ENCODE data around the gene SHMT2.

Gene SHMT2

GRCh38 chr12:57250541-57250940 is 21.0 kb downstream of the SHMT2 start:
- TF ChIP-seq POLR2AphosphoS5 (IDR thresholded peaks at IDR 0.05; ENCODE audit: low read depth, low read length) (no peak), SIN3A (IDR thresholded peaks at IDR 0.05; ENCODE audit: borderline replicate concordance, insufficient read depth, low read length) (no peak), FOXP2 (optimal IDR thresholded peaks at IDR 0.05; ENCODE audit: borderline replicate concordance, extremely low read depth, extremely low read length, insufficient read depth) (no peak), TAF1 (IDR thresholded peaks at IDR 0.05; ENCODE audit: borderline replicate concordance, insufficient read depth, low read length) (no peak)
- TF ChIP-seq, protein P1, sequence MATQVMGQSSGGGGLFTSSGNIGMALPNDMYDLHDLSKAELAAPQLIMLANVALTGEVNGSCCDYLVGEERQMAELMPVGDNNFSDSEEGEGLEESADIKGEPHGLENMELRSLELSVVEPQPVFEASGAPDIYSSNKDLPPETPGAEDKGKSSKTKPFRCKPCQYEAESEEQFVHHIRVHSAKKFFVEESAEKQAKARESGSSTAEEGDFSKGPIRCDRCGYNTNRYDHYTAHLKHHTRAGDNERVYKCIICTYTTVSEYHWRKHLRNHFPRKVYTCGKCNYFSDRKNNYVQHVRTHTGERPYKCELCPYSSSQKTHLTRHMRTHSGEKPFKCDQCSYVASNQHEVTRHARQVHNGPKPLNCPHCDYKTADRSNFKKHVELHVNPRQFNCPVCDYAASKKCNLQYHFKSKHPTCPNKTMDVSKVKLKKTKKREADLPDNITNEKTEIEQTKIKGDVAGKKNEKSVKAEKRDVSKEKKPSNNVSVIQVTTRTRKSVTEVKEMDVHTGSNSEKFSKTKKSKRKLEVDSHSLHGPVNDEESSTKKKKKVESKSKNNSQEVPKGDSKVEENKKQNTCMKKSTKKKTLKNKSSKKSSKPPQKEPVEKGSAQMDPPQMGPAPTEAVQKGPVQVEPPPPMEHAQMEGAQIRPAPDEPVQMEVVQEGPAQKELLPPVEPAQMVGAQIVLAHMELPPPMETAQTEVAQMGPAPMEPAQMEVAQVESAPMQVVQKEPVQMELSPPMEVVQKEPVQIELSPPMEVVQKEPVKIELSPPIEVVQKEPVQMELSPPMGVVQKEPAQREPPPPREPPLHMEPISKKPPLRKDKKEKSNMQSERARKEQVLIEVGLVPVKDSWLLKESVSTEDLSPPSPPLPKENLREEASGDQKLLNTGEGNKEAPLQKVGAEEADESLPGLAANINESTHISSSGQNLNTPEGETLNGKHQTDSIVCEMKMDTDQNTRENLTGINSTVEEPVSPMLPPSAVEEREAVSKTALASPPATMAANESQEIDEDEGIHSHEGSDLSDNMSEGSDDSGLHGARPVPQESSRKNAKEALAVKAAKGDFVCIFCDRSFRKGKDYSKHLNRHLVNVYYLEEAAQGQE (IDR thresholded peaks at IDR 0.05; ENCODE audit: insufficient read depth in 1 of 2, low read depth in 2 of 2, low read length in 2 of 2): no peak

DNA sequence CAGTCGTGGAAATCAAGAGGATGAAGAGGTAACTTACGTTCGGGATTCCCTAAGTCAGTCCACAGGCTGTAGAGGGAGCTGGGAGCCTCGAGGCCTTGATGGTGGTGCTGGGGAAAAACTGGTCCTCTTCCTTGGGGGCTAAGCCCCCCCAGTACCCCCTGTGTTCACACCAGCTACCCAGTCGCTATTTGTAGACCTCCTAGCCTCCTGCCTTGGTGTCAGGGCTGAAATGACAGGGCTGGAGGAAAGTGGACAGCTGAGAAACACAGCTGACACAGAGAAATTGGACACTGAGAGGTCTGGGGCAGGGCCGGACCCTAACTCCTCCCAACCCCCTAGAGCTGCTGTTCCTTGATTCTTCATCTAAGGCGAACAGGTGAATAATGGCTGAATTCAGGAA is 21.4 kb downstream of the SHMT2 start, which contains the start of gene STAC3:
STAC3 (minus strand) TSS at position 232 of the 400 bp plus-strand sequence. CDS start 1,551 bp downstream, outside the sequence.
- TF ChIP-seq SIN3A (IDR thresholded peaks at IDR 0.05; ENCODE audit: borderline replicate concordance, insufficient read depth, low read length) (no peak), FOXP2 (optimal IDR thresholded peaks at IDR 0.05; ENCODE audit: borderline replicate concordance, extremely low read depth, extremely low read length, insufficient read depth) (no peak), TAF1 (IDR thresholded peaks at IDR 0.05; ENCODE audit: borderline replicate concordance, insufficient read depth, low read length) (no peak)

DNA sequence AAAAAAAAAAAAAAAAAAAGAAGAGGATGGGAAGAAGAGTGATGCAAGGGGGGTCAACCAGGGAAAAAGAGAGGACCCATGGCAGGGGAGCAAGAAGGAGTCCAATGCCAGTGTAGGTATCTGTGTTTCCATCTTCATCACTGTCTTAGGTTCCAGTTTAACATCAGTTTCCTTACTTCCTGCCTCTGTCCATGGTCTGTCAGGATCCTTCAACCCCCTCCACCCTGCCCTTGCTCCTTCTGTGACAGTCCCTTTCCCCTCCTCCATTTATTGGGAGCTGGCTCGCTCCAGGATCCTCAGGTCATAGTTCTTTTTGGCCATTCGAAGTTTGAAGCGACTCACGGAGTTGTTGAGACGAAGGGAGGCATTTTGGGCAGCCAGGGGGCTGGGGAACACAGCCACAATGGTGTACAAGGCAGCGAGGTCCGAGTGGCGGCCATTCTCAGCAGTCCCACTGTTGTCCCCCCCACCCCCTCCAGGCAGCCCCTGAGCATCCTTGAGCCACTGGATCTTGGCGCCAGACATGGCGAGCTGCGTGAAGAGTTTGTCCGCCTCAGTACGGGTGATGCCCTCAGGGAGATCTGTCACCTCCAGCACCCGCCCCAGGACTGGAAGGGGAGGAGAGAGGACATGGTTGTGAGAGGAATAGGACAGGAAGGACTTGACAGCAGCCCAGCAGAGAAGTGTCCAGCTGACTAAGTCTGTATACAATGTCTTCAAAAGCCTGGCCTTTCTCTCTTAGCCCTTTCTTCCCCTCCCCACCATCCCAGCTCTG is 25.2 kb downstream of the SHMT2 start:
- TF ChIP-seq FOXP2 (optimal IDR thresholded peaks at IDR 0.05; ENCODE audit: borderline replicate concordance, extremely low read depth, extremely low read length, insufficient read depth): no peak
- TF ChIP-seq, protein P1 (IDR thresholded peaks at IDR 0.05; ENCODE audit: insufficient read depth in 1 of 2, low read depth in 2 of 2, low read length in 2 of 2): peak; percentile 68 to 84; a peak in 3 of 4 replicates
- no peak for TF ChIP-seq SIN3A (IDR thresholded peaks at IDR 0.05; ENCODE audit: borderline replicate concordance, insufficient read depth, low read length)
- TF ChIP-seq TAF1 (IDR thresholded peaks at IDR 0.05; ENCODE audit: borderline replicate concordance, insufficient read depth, low read length): no peak

- TF ChIP-seq SIN3A (IDR thresholded peaks at IDR 0.05; ENCODE audit: borderline replicate concordance, insufficient read depth, low read length): no peak
- TF ChIP-seq TAF1 (IDR thresholded peaks at IDR 0.05; ENCODE audit: borderline replicate concordance, insufficient read depth, low read length): no peak
- TF ChIP-seq POLR2AphosphoS5 (IDR thresholded peaks at IDR 0.05; ENCODE audit: low read depth, low read length): no peak
- TF ChIP-seq, protein P1 (IDR thresholded peaks at IDR 0.05; ENCODE audit: insufficient read depth in 1 of 2, low read depth in 2 of 2, low read length in 2 of 2): no peak
- no peak for TF ChIP-seq FOXP2 (optimal IDR thresholded peaks at IDR 0.05; ENCODE audit: borderline replicate concordance, extremely low read depth, extremely low read length, insufficient read depth)
These were observed 26.4 kb downstream of the SHMT2 start for GRCh38 chr12:57255916-57256315.

GRCh38 chr12:57258977-57259970 is 29.8 kb downstream of the SHMT2 start:
- TF ChIP-seq SIN3A (IDR thresholded peaks at IDR 0.05; ENCODE audit: borderline replicate concordance, insufficient read depth, low read length) (no peak), FOXP2 (optimal IDR thresholded peaks at IDR 0.05; ENCODE audit: borderline replicate concordance, extremely low read depth, extremely low read length, insufficient read depth) (no peak), POLR2AphosphoS5 (IDR thresholded peaks at IDR 0.05; ENCODE audit: low read depth, low read length) (no peak)

Measured in PFSK-1 (cell line).